Testis (tissue), 2 donors: ENCODE data around the gene EZH2.

Source experiments
- CTCF ChIP-seq, 3 experiments: fragments of 450-650 bp in 2 of 3; fragments of 200-600 bp in 1 of 3; sonication (generic) in 1 of 3; IDR thresholded peaks; one replicate each; pipeline ENCODE4 v1.5.1; 2016 to 2019; ENCODE audit warnings: antibody characterized with exemption in 3 of 3, mild to moderate bottlenecking in 2 of 3, moderate library complexity in 1 of 3
- POLR2A ChIP-seq: fragments of 450-650 bp; IDR thresholded peaks from one replicate; pipeline ENCODE4 v1.6.1; 2017; ENCODE audit warnings: antibody characterized with exemption, mild to moderate bottlenecking, moderate library complexity

GRCh38 chr7:148790850-148791249, 93.2 kb downstream of the EZH2 start:
- no peak for TF ChIP-seq POLR2A
- no peak for TF ChIP-seq CTCF (IDR thresholded peaks at IDR 0.05)
